GM12872 (cell line): ENCODE results near the gene SLC25A1.

Source experiments
- CTCF ChIP-seq: IDR thresholded peaks from 3 replicates; pipeline ENCODE4 v1.5.1; 2011; ENCODE audit warnings: low read depth, mild to moderate bottlenecking, low read length, moderate library complexity; ENCODE audit not compliant: insufficient read depth

SLC25A1 gene

GRCh38 chr22:19178657-19179496, at the start of gene SLC25A1:
SLC25A1 (minus strand) TSS chr22:19178736; CDS start chr22:19178673, 63 bp downstream.
- no peak for TF ChIP-seq CTCF

- no peak for TF ChIP-seq CTCF
These were observed 49.6 kb upstream of the SLC25A1 start for GRCh38 chr22:19228179-19228578.

- TF ChIP-seq CTCF: no peak
These were observed 47.9 kb upstream of the SLC25A1 start for GRCh38 chr22:19226428-19226827.

- no peak for TF ChIP-seq CTCF
These were observed 47.0 kb upstream of the SLC25A1 start for GRCh38 chr22:19225560-19225959.

- TF ChIP-seq CTCF: no peak
These were observed 46.4 kb upstream of the SLC25A1 start for GRCh38 chr22:19224985-19225384.

GRCh38 chr22:19224557-19224956, 46.0 kb upstream of the SLC25A1 start:
- TF ChIP-seq CTCF: no peak

- TF ChIP-seq CTCF: no peak
These were observed 45.1 kb upstream of the SLC25A1 start for GRCh38 chr22:19223617-19224016.

GRCh38 chr22:19223110-19223509, 44.6 kb upstream of the SLC25A1 start:
- TF ChIP-seq CTCF: no peak
